ENCODE results near the gene ACOX3. TPM values are rescaled to one million over a fixed set of nuclear protein-coding genes. Genes with fewer than 3 reads are reported as not detected.

ACOX3 gene
- total and polyA plus RNA-seq, 4 donors = 15.6 to 32.2 (median 21.5) TPM

DNA sequence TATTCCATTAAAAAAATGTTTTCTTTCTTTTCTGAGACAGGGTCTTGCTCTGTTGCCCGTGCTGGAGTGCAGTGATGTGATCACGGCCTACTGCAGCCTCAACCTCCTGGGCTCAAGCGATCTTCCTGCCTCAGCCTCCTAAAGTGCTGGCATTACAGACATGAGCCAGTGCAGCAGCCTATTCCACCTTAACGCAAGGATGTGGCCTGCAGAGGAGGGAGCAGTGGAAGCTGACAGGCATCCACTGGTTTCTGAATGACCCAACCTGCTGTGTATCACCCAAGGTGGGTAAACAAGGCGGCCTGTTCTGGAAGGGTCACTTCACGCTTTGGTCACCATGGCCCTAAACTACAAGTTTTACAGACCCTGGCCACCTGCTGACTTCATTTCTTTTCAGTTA, 60.8 kb downstream of the ACOX3 start:
- H3K27ac ChIP-seq (ENCODE audit: low read depth in 1 of 2, low read length in 1 of 2) = no peak overlapping the region
- H3K9me3 ChIP-seq (ENCODE audit: control insufficient read depth in 4 of 4, insufficient read depth in 3 of 4, low read length in 3 of 4) = no peaks in the 10 kb centered on the region
- no peak for ATAC-seq (ENCODE audit: insufficient read depth, low FRiP score)
- no peak overlapping the region for H3K4me3 ChIP-seq
- H3K9ac ChIP-seq (ENCODE audit: insufficient read depth in 1 of 2, low read length in 2 of 2) = no peak overlapping the region
- H3K4me1 ChIP-seq (ENCODE audit: control insufficient read depth in 5 of 5, insufficient read depth in 5 of 5, low read length in 5 of 5) = peaks cover 0 to 17% (median 10%) of the 10 kb centered on the region in 5 donors
- TF ChIP-seq, protein P1, sequence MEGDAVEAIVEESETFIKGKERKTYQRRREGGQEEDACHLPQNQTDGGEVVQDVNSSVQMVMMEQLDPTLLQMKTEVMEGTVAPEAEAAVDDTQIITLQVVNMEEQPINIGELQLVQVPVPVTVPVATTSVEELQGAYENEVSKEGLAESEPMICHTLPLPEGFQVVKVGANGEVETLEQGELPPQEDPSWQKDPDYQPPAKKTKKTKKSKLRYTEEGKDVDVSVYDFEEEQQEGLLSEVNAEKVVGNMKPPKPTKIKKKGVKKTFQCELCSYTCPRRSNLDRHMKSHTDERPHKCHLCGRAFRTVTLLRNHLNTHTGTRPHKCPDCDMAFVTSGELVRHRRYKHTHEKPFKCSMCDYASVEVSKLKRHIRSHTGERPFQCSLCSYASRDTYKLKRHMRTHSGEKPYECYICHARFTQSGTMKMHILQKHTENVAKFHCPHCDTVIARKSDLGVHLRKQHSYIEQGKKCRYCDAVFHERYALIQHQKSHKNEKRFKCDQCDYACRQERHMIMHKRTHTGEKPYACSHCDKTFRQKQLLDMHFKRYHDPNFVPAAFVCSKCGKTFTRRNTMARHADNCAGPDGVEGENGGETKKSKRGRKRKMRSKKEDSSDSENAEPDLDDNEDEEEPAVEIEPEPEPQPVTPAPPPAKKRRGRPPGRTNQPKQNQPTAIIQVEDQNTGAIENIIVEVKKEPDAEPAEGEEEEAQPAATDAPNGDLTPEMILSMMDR (IDR thresholded peaks at IDR 0.05; ENCODE audit: control extremely low read depth, extremely low read depth) = no peak
- WGBS, 2 donors = 89 to 98% methylated on average over 6 of the region's 6 CpGs
- DNase-seq = no peak
- peaks cover 0 to 26% (median 3%) of the 10 kb centered on the region in 4 donors for H3K36me3 ChIP-seq (ENCODE audit: control insufficient read depth in 4 of 4, insufficient read depth in 4 of 4, low read length in 4 of 4)
- H3K27me3 ChIP-seq (ENCODE audit: control insufficient read depth in 3 of 3, insufficient read depth in 3 of 3, low read length in 2 of 3) = no peaks in the 10 kb centered on the region

DNA sequence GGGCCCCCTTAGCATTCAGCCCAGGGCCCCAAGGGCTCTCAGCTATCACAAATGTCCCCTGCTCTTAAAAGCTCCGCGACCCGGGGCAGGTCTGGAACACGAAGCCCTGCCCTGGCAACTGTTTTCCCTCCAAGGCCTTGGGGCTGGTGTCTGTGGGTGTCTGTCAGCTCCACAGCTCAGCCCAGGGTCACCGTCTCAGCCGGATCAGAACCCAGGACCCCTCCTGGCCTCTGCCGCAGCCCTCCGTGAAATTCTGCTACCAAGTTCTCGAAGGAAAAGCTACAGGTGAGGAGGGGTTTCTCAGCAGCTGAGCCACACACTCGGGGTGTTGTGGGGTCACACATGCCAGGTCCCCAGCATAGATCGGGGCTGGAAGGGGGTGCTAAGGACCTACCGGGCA, 61.2 kb downstream of the ACOX3 start:
- DNase-seq = no peak
- WGBS, 2 donors = 94 to 96% methylated on average over 12 of the region's 12 CpGs

DNA sequence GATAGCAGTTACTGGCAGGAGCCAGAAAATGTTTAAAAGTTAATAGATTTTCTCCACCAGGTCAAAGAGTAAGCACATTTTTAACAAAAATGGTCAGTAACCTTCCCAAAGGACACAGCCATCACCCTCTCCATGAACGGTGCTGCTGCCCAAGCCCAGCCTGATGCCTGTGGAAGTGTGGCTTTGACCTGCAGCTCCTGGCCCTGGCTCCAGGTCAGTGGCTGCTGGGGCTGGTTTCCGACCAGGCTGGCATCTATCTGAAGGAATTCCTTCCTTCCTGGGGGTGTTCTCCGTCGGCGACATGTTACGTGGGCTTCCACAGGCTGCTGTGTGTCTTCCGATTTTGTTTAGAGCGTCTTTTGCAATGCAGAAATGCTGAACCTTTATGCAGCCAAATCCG, 61.7 kb downstream of the ACOX3 start:
- Histone ChIP-seq H3K36me3 (ENCODE audit: control insufficient read depth in 4 of 4, insufficient read depth in 4 of 4, low read length in 4 of 4) (peaks cover 0 to 31% (median 3%) of the 10 kb centered on the region in 4 donors), H3K9ac (ENCODE audit: insufficient read depth in 1 of 2, low read length in 2 of 2) (no peak overlapping the region), H3K4me3 (no peak overlapping the region), H3K27me3 (ENCODE audit: control insufficient read depth in 3 of 3, insufficient read depth in 3 of 3, low read length in 2 of 3) (no peaks in the 10 kb centered on the region), H3K27ac (ENCODE audit: low read depth in 1 of 2, low read length in 1 of 2) (no peak overlapping the region), H3K4me1 (ENCODE audit: control insufficient read depth in 5 of 5, insufficient read depth in 5 of 5, low read length in 5 of 5) (peaks cover 0 to 12% (median 8%) of the 10 kb centered on the region in 5 donors), H3K9me3 (ENCODE audit: control insufficient read depth in 4 of 4, insufficient read depth in 3 of 4, low read length in 3 of 4) (no peaks in the 10 kb centered on the region)
- DNase-seq (no peak), ATAC-seq (ENCODE audit: insufficient read depth, low FRiP score) (no peak)
- WGBS, 2 donors = 79 to 88% methylated on average over 9 of the region's 9 CpGs
- TF ChIP-seq, protein P1 (IDR thresholded peaks at IDR 0.05; ENCODE audit: control extremely low read depth, extremely low read depth) = no peak

More for the DNA sequence above, 61.2 kb downstream of the ACOX3 start:
- Histone ChIP-seq H3K27ac (ENCODE audit: low read depth in 1 of 2, low read length in 1 of 2) (no peak overlapping the region), H3K9ac (ENCODE audit: insufficient read depth in 1 of 2, low read length in 2 of 2) (no peak overlapping the region), H3K4me3 (no peak overlapping the region), H3K4me1 (ENCODE audit: control insufficient read depth in 5 of 5, insufficient read depth in 5 of 5, low read length in 5 of 5) (peaks cover 0 to 17% (median 10%) of the 10 kb centered on the region in 5 donors), H3K9me3 (ENCODE audit: control insufficient read depth in 4 of 4, insufficient read depth in 3 of 4, low read length in 3 of 4) (no peaks in the 10 kb centered on the region), H3K36me3 (ENCODE audit: control insufficient read depth in 4 of 4, insufficient read depth in 4 of 4, low read length in 4 of 4) (peaks cover 0 to 28% (median 3%) of the 10 kb centered on the region in 4 donors), H3K27me3 (ENCODE audit: control insufficient read depth in 3 of 3, insufficient read depth in 3 of 3, low read length in 2 of 3) (no peaks in the 10 kb centered on the region)
- no peak for ATAC-seq (ENCODE audit: insufficient read depth, low FRiP score)
- TF ChIP-seq, protein P1 (IDR thresholded peaks at IDR 0.05; ENCODE audit: control extremely low read depth, extremely low read depth) = no peak
